HG03039 (cell line): ENCODE results near the gene VIT.

Source experiments
- ATAC-seq: cut with Tn5 transposase; IDR thresholded peaks from one replicate; pipeline ENCODE4 v1.9.1; 2021; ENCODE audit warnings: mild to moderate bottlenecking, moderate library complexity; ENCODE audit not compliant: unreplicated experiment

The VIT gene

GRCh38 chr2:36756438-36756837 lies 59.9 kb downstream of the VIT start:
- ATAC-seq = no peak

- ATAC-seq = no peak
These were observed 66.4 kb downstream of the VIT start for GRCh38 chr2:36762764-36763490.

- no peak for ATAC-seq
These were observed 72.6 kb downstream of the VIT start for GRCh38 chr2:36769106-36769505.

GRCh38 chr2:36770542-36771287 lies 74.2 kb downstream of the VIT start:
- no peak for ATAC-seq

DNA sequence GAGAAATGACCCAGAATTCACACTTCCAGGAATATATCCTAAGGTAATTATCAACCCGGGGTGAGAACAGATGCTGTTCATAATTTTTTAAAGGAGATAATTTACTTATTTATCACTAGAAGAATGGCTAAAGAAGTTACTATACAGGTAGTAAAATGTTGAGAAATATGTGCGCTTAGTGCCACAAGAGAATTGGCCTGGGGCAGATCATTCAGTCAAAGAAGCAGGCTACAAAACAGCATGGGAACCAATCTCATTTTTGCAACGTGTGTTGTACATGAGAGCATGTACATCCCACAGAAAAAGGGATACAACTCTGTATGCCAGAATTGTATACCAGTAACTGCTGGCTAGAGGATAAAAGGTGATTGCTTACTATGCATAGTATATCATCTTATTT lies 75.2 kb downstream of the VIT start:
- ATAC-seq = no peak

DNA sequence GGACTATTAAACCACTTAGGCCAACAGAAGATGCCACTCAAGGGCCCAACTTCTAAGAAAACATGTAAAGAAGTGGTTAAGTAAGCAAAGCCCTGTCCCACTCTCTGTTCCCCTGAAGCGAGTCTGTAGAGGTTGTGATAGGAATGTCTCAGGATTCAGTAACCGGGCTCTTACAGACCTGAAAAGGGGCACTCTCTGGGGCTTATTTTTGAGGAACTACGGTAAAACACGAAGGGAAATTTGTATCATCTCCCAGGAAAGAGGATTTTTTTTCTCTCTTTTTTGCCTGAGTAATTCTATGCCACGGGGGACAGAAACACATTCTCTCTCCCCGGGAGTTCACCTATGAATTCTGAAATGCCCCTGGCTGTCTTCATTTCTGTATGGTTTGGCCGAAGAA lies 77.4 kb downstream of the VIT start:
- no peak for ATAC-seq

DNA sequence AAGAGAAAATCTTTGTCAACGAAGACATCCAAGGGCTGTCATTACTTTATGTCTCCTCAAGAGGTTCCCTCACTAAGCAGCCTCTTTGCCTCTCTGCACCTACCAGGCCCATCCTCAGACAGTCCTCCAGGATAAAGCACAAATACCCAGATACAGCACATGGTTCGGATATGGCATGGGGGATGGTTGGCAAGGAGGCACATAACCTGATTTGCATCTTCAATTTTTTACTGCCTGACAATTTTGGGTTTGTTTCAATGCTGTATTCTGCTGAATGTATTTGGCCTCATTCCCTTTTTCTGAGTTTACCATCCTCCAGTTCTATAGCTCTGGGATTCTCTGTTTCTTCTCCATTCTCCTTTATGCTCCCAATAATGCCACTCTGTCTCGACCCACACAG lies 78.8 kb downstream of the VIT start:
- no peak for ATAC-seq

GRCh38 chr2:36775806-36776205 lies 79.3 kb downstream of the VIT start:
- ATAC-seq = no peak

- no peak for ATAC-seq
These were observed 80.8 kb downstream of the VIT start for GRCh38 chr2:36777272-36777671.

DNA sequence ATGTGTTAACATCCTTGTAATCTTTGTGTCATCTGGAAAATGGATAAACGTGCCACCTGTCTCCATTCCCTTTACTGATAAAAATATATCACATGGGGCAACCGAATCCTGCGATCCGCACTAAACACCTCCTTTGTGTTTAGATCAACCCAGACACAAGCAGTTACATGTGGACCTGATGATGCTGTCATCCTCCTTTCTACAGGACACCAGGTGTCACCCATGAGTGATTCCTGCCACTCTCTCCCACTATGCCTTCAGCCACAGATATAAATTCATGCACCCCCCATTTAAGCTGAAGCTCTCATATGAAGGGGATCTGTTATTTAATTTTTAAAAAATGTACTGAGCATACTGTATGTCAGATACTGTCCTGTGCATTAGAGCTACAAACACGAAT lies 81.3 kb downstream of the VIT start:
- ATAC-seq = no peak

DNA sequence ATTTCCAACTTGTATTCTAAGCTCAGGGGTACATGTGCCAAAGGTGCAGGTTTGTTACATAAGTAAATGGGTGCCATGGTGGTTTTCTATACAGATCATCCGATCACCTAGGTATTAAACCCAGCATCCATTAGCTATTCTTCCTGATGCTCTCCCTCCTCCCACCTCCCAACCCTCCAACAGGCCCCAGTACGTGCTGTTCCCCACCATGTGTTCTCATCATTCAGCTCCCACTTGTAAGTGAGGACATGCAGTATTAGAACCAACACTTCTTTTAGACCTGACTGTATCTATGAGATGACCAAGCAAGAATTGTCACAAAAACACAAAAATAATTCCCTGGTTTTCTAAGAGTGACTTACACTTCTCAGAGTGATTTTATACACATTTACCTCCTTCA lies 83.0 kb downstream of the VIT start:
- ATAC-seq = no peak

DNA sequence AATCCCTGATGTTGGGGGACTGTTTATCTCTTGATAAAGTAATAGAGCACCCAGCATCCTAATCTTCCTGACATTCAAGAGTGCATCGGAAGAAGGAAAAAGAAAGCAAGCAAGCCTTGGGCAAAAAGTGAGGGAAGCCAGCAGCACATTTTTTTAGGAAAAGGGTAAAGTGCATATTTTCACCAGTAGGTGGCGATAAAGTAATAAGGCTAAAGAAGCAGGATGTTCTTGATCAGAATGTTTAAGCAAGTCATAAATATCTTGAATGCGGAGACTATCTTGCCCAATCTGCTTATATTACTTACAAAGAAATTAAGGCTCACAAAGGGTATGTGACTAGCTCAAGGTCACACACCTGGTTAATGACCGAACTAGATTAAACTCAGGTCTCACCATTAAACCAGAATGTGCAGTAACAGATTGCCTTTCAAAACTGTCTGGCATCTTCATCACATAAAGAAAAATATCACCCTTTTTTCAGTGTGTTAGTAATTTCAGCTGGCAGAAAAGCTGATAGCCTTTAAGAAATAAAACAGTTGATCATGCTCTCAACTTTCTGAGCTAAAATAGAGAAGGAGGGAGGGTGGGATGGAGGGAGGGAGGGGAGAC lies 83.8 kb downstream of the VIT start:
- no peak for ATAC-seq

DNA sequence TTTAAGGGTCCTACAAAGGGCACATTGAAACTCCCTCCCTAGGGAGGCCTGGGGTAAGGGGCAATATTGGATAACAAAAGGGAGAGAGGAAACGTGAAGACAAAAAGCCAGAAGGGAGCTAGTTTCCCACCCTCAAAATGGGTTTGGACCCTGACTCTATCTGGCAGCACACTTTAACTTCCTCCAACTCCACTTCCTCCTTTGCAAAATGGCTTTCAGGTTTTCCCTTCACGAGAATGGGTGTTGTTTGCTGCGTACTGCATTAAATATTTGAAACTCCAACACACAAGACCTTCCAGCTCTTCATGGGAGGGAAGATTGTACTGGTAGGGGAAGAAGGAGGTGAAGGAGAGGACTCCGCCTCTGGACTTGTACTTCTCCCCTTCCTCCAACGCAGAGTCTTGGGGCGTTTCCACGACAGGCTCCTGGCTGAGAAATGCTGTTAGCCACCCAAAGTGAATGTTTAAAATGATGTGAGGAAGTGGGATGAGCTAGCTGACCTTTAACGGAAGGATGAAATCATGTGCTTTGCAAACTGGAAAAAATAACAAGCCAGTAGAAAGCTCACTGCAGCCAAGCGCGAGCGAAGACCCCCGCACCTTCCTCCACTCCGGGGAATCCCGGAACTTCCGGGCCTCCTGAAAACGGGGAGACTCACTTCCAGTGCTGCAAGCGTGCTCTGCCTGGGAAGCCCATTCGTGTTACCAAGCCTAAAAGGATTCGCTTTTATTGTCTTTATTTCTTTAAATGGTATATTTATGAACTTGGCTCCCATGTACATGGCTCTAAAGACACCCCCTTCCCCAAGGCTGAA lies 85.6 kb downstream of the VIT start:
- no peak for ATAC-seq

DNA sequence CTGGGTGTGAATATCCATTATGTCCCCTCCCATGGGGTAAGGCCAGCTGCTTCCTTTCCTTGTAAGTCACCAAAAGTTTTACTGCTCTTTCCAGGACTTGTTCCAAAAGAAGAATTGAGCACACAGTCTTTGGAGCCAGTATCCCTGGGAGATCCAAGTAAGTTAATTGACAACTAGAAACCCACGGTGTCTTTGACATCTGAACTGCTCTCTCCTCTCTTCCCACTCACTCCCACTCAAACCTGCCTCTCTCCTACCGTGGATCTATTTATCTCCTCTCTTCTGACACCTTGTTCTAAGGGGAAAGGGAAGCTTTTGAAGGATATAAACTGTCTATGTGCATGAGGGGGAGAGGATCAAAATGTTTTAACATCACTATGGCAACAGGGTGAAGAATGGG lies 86.7 kb downstream of the VIT start:
- no peak for ATAC-seq

GRCh38 chr2:36785179-36785795 lies 88.8 kb downstream of the VIT start:
- ATAC-seq = no peak

- ATAC-seq = no peak
These were observed 92.8 kb downstream of the VIT start for GRCh38 chr2:36789181-36789804.

- ATAC-seq = no peak
These were observed 96.4 kb downstream of the VIT start for GRCh38 chr2:36792951-36793350.

DNA sequence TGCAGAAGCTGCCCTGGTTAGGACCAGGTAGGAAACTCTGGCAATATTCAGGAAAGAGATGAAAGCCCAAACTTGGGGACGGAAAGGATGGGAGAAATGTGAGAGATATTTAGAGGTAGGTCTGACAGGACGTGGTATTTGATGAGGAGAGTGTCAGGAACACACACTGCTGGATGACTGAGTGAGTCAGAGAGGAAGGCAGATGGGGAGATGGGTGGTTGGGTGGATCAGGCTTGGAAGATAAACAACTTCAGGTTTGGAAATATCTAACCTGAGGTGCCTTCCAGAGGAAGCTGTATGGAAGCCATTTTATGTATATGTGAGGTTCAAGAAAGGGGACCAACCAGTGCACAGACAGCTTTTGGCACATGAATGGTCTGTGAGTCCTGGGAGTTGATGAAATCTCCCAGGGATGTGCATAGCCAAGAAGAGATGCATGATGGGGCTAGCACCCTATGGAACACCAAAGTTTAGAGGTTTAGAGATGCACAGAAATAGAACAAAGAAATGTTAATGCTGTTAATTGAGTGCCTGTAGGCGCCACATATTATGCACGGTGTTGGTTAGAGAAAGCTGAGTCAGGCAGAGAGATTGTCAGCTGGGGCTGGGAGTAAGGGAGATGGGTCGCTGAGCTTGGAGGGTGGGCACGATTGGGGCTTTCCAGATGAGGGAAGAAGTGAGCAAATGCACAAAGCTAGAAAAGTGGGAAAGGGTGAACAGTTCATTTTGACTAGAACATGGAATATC lies 101.0 kb downstream of the VIT start:
- ATAC-seq = no peak

DNA sequence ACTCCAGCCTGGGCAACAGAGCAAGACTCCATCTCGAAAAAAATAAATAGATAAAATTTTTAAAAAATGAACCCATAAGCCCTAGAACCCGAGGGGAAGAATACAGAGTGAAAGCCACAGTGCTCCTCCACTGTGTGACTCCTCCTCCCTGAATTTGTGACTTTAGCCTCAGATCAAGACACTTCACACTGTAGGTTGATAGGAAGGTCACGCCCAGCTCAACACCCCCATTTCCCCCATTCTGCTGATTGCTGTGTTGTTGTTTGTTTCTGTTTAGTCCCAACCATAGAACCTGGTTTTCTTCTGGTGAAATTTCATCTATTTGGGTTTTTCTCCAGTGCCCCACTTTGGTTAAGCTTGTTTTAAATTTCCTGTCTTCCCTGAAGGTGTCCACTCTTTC lies 102.2 kb downstream of the VIT start:
- ATAC-seq = no peak

GRCh38 chr2:36800381-36800780 lies 103.9 kb downstream of the VIT start:
- no peak for ATAC-seq
